SK-N-SH (cell line): Measurements from ENCODE around the gene SHANK1. TPM values are rescaled to one million over a fixed set of nuclear protein-coding genes. Genes with fewer than 3 reads are reported as not detected.

Experiments
- CTCF ChIA-PET: fragments of 300-600, 350-600 bp; formaldehyde crosslinking; extraction: SDS; loops from one replicate; lab custom pipeline; 2021; lab: Yijun Ruan, JAX
- POLR2A ChIA-PET: fragments of 350-600 bp; sonication (Branson Sonifier 250); formaldehyde crosslinking; extraction: SDS; loops from one replicate; lab custom pipeline; 2020; ENCODE audit warnings: antibody characterized with exemption, inconsistent platforms; lab: Yijun Ruan, JAX
- DNase-seq: peaks from one replicate; pipeline ENCODE4 v3.0.0; 2012
- H2AFZ ChIP-seq: fragments of 200-600 bp; sonication (generic); 2 replicates; pipeline ENCODE4 v1.8.1; 2016; ENCODE audit warnings: antibody characterized with exemption, mild to moderate bottlenecking, low read depth
- H3F3A ChIP-seq: fragments of 200-600 bp; sonication (generic); replicated peaks from 2 replicates; pipeline ENCODE3; 2016; ENCODE audit warnings: antibody characterized with exemption, mild to moderate bottlenecking; ENCODE audit not compliant: insufficient read depth
- H3K27ac ChIP-seq, 2 experiments: fragments of 200-500 bp in 1 of 2; fragments of 200-600 bp in 1 of 2; sonication (Bioruptor generic) in 1 of 2; sonication (generic), shearing (Covaris generic) in 1 of 2; 2 replicates each; pipeline versions ENCODE4 v1.5.1 to v1.6.1; 2014 to 2016; ENCODE audit warnings: low read depth in 2 of 2, inconsistent platforms in 1 of 2, low read length in 1 of 2, mild to moderate bottlenecking in 1 of 2, mixed read lengths in 1 of 2
- H3K27me3 ChIP-seq: fragments of 200-600 bp; sonication (generic), shearing (Covaris generic); 2 replicates; pipeline ENCODE4 v1.6.1; 2016; ENCODE audit warnings: mixed run types; ENCODE audit not compliant: insufficient read depth
- H3K36me3 ChIP-seq, 2 experiments: fragments of 200-500 bp in 1 of 2; fragments of 200-600 bp in 1 of 2; sonication (Bioruptor generic) in 1 of 2; sonication (generic) in 1 of 2; replicated peaks in 1 of 2; 2 replicates each; pipeline versions ENCODE3 to v1.5.1; 2014 to 2016; ENCODE audit warnings: low read length in 1 of 2, mild to moderate bottlenecking in 1 of 2; ENCODE audit not compliant: insufficient read depth in 2 of 2, control insufficient read depth in 1 of 2
- H3K4me1 ChIP-seq, 2 experiments: fragments of 200-500 bp in 1 of 2; fragments of 200-600 bp in 1 of 2; sonication (Bioruptor generic) in 1 of 2; sonication (generic), shearing (Covaris generic) in 1 of 2; 2 replicates each; pipeline versions ENCODE4 v1.5.1 to v1.6.1; 2014 to 2016; ENCODE audit warnings: low read depth in 1 of 2, low read length in 1 of 2, mixed run types in 1 of 2; ENCODE audit not compliant: insufficient read depth in 2 of 2, control insufficient read depth in 1 of 2
- H3K4me2 ChIP-seq: fragments of 200-600 bp; sonication (generic), shearing (Covaris generic); 2 replicates; pipeline ENCODE4 v1.6.1; 2017; ENCODE audit warnings: mixed run types
- H3K4me3 ChIP-seq, 2 experiments: fragments of 200-500 bp in 1 of 2; fragments of 200-600 bp in 1 of 2; sonication (Bioruptor generic) in 1 of 2; sonication (generic), shearing (Covaris generic) in 1 of 2; 2 replicates each; pipeline versions ENCODE4 v1.5.1 to v1.8.1; 2014 to 2016; ENCODE audit warnings: low read depth in 2 of 2, inconsistent platforms in 1 of 2, low read length in 1 of 2, mild to moderate bottlenecking in 1 of 2, mixed read lengths in 1 of 2, moderate library complexity in 1 of 2
- H3K79me2 ChIP-seq: fragments of 200-600 bp; sonication (generic); 2 replicates; pipeline ENCODE4 v1.8.1; 2017; ENCODE audit warnings: mild to moderate bottlenecking; ENCODE audit not compliant: insufficient read depth
- H3K9ac ChIP-seq: fragments of 200-600 bp; sonication (generic); 2 replicates; pipeline ENCODE4 v1.6.1; 2017; ENCODE audit warnings: mixed run types
- H3K9me2 ChIP-seq: fragments of 200-600 bp; sonication (generic); 2 replicates; pipeline ENCODE4 v1.6.1; 2017; ENCODE audit warnings: mixed run types
- H3K9me3 ChIP-seq: fragments of 200-600 bp; sonication (generic); 2 replicates; pipeline ENCODE4 v1.6.1; 2017; ENCODE audit warnings: mixed run types, mild to moderate bottlenecking, moderate library complexity
- H4K20me1 ChIP-seq: fragments of 200-600 bp; sonication (generic); 2 replicates; pipeline ENCODE4 v1.6.1; 2017; ENCODE audit warnings: mild to moderate bottlenecking, mixed run types; ENCODE audit not compliant: insufficient read depth
- CHD2 ChIP-seq: fragments of 150-350 bp; IDR thresholded peaks from 2 replicates; pipeline ENCODE4 v1.6.1; 2018; ENCODE audit warnings: low read length; ENCODE audit not compliant: partially characterized antibody
- EP300 ChIP-seq, 2 experiments: IDR thresholded peaks; 2 replicates each; pipeline versions ENCODE4 v1.4.0 to v1.6.1; 2012; ENCODE audit warnings: borderline replicate concordance in 1 of 2, low read depth in 1 of 2, low read length in 1 of 2
- FOSL2 ChIP-seq: IDR thresholded peaks from 2 replicates; pipeline ENCODE4 v1.4.0; 2012; ENCODE audit warnings: low read depth, mild to moderate bottlenecking, moderate library complexity, borderline replicate concordance
- FOXJ3 ChIP-seq: sonication (generic); formaldehyde crosslinking; IDR thresholded peaks from 2 replicates; pipeline ENCODE4 v1.5.1; 2020; ENCODE audit warnings: mild to moderate bottlenecking, missing genetic modification reagents
- GATA2 ChIP-seq: sonication (generic); formaldehyde crosslinking; IDR thresholded peaks from 2 replicates; pipeline ENCODE4 v1.5.0; 2020; ENCODE audit warnings: mild to moderate bottlenecking, missing genetic modification reagents
- MEF2A ChIP-seq: IDR thresholded peaks from 2 replicates; pipeline ENCODE4 v1.4.0; 2012; ENCODE audit warnings: low read depth, borderline replicate concordance
- NRF1 ChIP-seq: IDR thresholded peaks from 2 replicates; pipeline ENCODE4 v1.6.1; 2012; ENCODE audit warnings: low read depth, mild to moderate bottlenecking, low read length
- RAD21 ChIP-seq: IDR thresholded peaks from 2 replicates; pipeline ENCODE4 v1.6.1; 2012; ENCODE audit warnings: mild to moderate bottlenecking, low read length
- REST ChIP-seq: IDR thresholded peaks from 2 replicates; pipeline ENCODE4 v1.6.1; 2012; ENCODE audit warnings: mild to moderate bottlenecking, low read depth, low read length, moderate library complexity
- RFX5 ChIP-seq: IDR thresholded peaks from 2 replicates; pipeline ENCODE4 v1.6.1; 2012; ENCODE audit warnings: mild to moderate bottlenecking, improper control_type of control experiment, low read length
- TAF1 ChIP-seq: IDR thresholded peaks from 2 replicates; pipeline ENCODE4 v1.6.1; 2012; ENCODE audit warnings: low read depth, mild to moderate bottlenecking, low read length, moderate library complexity, borderline replicate concordance
- USF2 ChIP-seq: fragments of 150-350 bp; IDR thresholded peaks from 2 replicates; pipeline ENCODE4 v1.6.1; 2017; ENCODE audit warnings: antibody characterized with exemption, low read length, low read depth, borderline replicate concordance
- ZBTB33 ChIP-seq: IDR thresholded peaks from 2 replicates; pipeline ENCODE4 v1.4.0; 2012; ENCODE audit warnings: low read depth, borderline replicate concordance
- WGBS: methylation state at CpG from one replicate; pipeline ENCODE4 v1.1.6; 2017; ENCODE audit warnings: low lambda C conversion rate; 5-methylcytosine and 5-hydroxymethylcytosine counted together
- polyA plus RNA-seq, 3 experiments: library from polyadenylated mRNA; depleted of rRNA; stranded (reverse); fragments of >200 nt; gene quantifications; 2 replicates each; pipeline ENCODE4 v1.2.3, GENCODE V29; 2012
- TF ChIP-seq, protein P1 (sequence below): IDR thresholded peaks from 2 replicates; pipeline ENCODE4 v1.4.0; 2012; ENCODE audit warnings: low read depth
- TF ChIP-seq, protein P2 (sequence below): IDR thresholded peaks from 2 replicates; pipeline ENCODE4 v1.4.0; 2012; ENCODE audit warnings: low read depth, borderline replicate concordance

SHANK1 gene
- polyA plus RNA-seq, 1 of the 3 experiments (the other 2 are of a cell fraction), result 0.28 TPM

GRCh38 chr19:50693064-50693975, 26.3 kb downstream of the SHANK1 start (continued):
- no peak for TF ChIP-seq REST

DNA sequence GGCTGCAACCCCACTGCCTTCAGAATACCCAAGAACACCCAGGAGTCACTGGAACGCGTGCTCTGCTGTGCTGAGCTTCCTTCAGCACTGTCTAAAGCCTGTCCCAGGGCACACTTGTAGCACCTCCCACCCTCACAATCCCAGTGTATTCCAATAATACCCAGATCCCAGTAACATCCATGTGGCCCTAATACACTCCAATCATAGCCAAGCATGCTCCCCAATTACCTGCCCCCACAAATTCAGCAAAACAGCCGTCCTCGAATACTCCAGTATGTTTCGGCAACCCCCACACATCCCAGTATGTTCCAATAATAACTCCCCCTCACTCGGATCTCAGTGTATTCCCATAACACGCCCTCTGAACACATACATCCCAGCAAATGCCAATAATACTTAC, 29.2 kb downstream of the SHANK1 start:
- Histone ChIP-seq H3K9me3 (no peaks in the 10 kb centered on the region), H2AFZ (no peak overlapping the region), H3K79me2 (no peaks in the 10 kb centered on the region), H3K4me3 (no peak overlapping the region), H3K27me3 (peaks cover 14% of the 10 kb centered on the region; the same call in 1 of the 2 replicates), H3K9ac (no peak overlapping the region)
- ChIA-PET POLR2A (interaction anchor here (0.6 kb wide), 1 partner anchor 10 kb away, joined by 5 read pairs; no protein-coding TSS in a partner anchor), CTCF (interaction anchor here (0.8 to 3.6 kb wide), 4 partner anchors 20 to 232 kb away, joined by 3 to 16 read pairs (median 4); no protein-coding TSS in a partner anchor)
- TF ChIP-seq USF2 (no peak), RAD21 (no peak), NRF1 (no peak), FOSL2 (no peak), FOXJ3 (CRISPR knock-in tag) (no peak)
- TF ChIP-seq, protein P1, sequence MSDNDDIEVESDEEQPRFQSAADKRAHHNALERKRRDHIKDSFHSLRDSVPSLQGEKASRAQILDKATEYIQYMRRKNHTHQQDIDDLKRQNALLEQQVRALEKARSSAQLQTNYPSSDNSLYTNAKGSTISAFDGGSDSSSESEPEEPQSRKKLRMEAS, result no peak
- TF ChIP-seq, all 33 proteins: peak for 0
- Histone ChIP-seq H3K27ac (no peak overlapping the region), H3K4me2 (no peak overlapping the region), H4K20me1 (0 out of 2 replicates have a peak, but pooled peaks cover under 1% of the 10 kb centered on the region), H3K36me3 (no peaks in the 10 kb centered on the region), H3K9me2 (no peaks in the 10 kb centered on the region), H3K4me1 (no peaks in the 10 kb centered on the region; a peak in 1 of 4 replicates), H3F3A (no peaks in the 10 kb centered on the region)
- 56% methylated on average over 7 of the region's 7 CpGs for WGBS
- no peak for DNase-seq

GRCh38 chr19:50688766-50689165, 30.8 kb downstream of the SHANK1 start:
- H3K9me2 ChIP-seq, result no peaks in the 10 kb centered on the region
- no peaks in the 10 kb centered on the region for H3K36me3 ChIP-seq
- ChIA-PET CTCF (interaction anchor here (0.9 to 3.6 kb wide), 2 partner anchors 19 to 94 kb away, joined by 4 to 16 read pairs; no protein-coding TSS in a partner anchor), POLR2A (no interaction called here)
- no peak overlapping the region for H3K27ac ChIP-seq
- H3K27me3 ChIP-seq, result peaks cover 6% of the 10 kb centered on the region; the same call in 1 of the 2 replicates
- 56% methylated on average over 15 of the region's 19 CpGs for WGBS
- H3K9ac ChIP-seq, result no peak overlapping the region
- H3K4me1 ChIP-seq, result no peaks in the 10 kb centered on the region; a peak in 1 of 4 replicates
- no peak overlapping the region for H3K4me3 ChIP-seq
- H3K9me3 ChIP-seq, result no peaks in the 10 kb centered on the region
- no peaks in the 10 kb centered on the region for H4K20me1 ChIP-seq
- no peaks in the 10 kb centered on the region for H3K79me2 ChIP-seq
- H3K4me2 ChIP-seq, result no peak overlapping the region
- no peaks in the 10 kb centered on the region for H3F3A ChIP-seq
- H2AFZ ChIP-seq, result no peak overlapping the region
- DNase-seq, result no peak
- TF ChIP-seq RFX5 (no peak), CHD2 (no peak), TAF1 (no peak), MEF2A (no peak), NRF1 (no peak), FOXJ3 (CRISPR knock-in tag) (no peak), ZBTB33 (no peak), EP300 (IDR thresholded peaks at IDR 0.05; ENCODE audit: borderline replicate concordance in 1 of 2, low read depth in 1 of 2, low read length in 1 of 2) (no peak), GATA2 (CRISPR knock-in tag) (no peak)
- TF ChIP-seq, protein P2, sequence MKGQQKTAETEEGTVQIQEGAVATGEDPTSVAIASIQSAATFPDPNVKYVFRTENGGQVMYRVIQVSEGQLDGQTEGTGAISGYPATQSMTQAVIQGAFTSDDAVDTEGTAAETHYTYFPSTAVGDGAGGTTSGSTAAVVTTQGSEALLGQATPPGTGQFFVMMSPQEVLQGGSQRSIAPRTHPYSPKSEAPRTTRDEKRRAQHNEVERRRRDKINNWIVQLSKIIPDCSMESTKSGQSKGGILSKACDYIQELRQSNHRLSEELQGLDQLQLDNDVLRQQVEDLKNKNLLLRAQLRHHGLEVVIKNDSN, result no peak
